Jurkat, Clone E6-1 (cell line): ENCODE data around the gene PIWIL4.

Experiments
- DNase-seq: peaks from one replicate; pipeline ENCODE4 v3.0.0-alpha.2; 2011; ENCODE audit warnings: low read depth, low spot score
- H3K4me3 ChIP-seq: 2 replicates; pipeline ENCODE4 v1.5.1; 2011; ENCODE audit warnings: mild to moderate bottlenecking, low read length, control low read depth, moderate library complexity

The PIWIL4 gene

GRCh38 chr11:94652735-94653284, 85.6 kb downstream of the PIWIL4 start:
- H3K4me3 ChIP-seq: no peak overlapping the region
- no peak for DNase-seq

- DNase-seq: no peak
- H3K4me3 ChIP-seq: no peak overlapping the region
Measured at GRCh38 chr11:94653561-94653960, 86.4 kb downstream of the PIWIL4 start.

GRCh38 chr11:94654201-94654600, 87.0 kb downstream of the PIWIL4 start:
- H3K4me3 ChIP-seq: no peak overlapping the region
- DNase-seq: no peak

GRCh38 chr11:94655291-94655690, 88.1 kb downstream of the PIWIL4 start:
- no peak for DNase-seq
- no peak overlapping the region for H3K4me3 ChIP-seq

- DNase-seq: no peak
- no peak overlapping the region for H3K4me3 ChIP-seq
Measured at GRCh38 chr11:94655956-94656355, 88.8 kb downstream of the PIWIL4 start.

GRCh38 chr11:94656968-94657367, 89.8 kb downstream of the PIWIL4 start:
- DNase-seq: no peak
- H3K4me3 ChIP-seq: no peak overlapping the region

GRCh38 chr11:94657629-94658028, 90.5 kb downstream of the PIWIL4 start:
- no peak overlapping the region for H3K4me3 ChIP-seq
- DNase-seq: no peak

- H3K4me3 ChIP-seq: no peak overlapping the region
- DNase-seq: no peak
Measured at GRCh38 chr11:94658386-94658785, 91.2 kb downstream of the PIWIL4 start.

- H3K4me3 ChIP-seq: no peak overlapping the region
- DNase-seq: no peak
Measured at GRCh38 chr11:94658888-94659287, 91.7 kb downstream of the PIWIL4 start.

GRCh38 chr11:94661444-94661843, 94.3 kb downstream of the PIWIL4 start:
- H3K4me3 ChIP-seq: no peak overlapping the region
- peak; percentile 83 for DNase-seq

GRCh38 chr11:94662065-94662779, 95.1 kb downstream of the PIWIL4 start:
- no peak for DNase-seq
- no peak overlapping the region for H3K4me3 ChIP-seq

GRCh38 chr11:94662846-94663390, 95.8 kb downstream of the PIWIL4 start:
- no peak overlapping the region for H3K4me3 ChIP-seq
- no peak for DNase-seq

- no peak for DNase-seq
- H3K4me3 ChIP-seq: no peak overlapping the region
Measured at GRCh38 chr11:94664346-94664745, 97.2 kb downstream of the PIWIL4 start.

GRCh38 chr11:94665116-94665659, 98.0 kb downstream of the PIWIL4 start:
- DNase-seq: no peak

GRCh38 chr11:94666792-94667721, 99.9 kb downstream of the PIWIL4 start:
- DNase-seq: no peak
- H3K4me3 ChIP-seq: no peak overlapping the region

More at GRCh38 chr11:94665116-94665659, 98.0 kb downstream of the PIWIL4 start:
- no peak overlapping the region for H3K4me3 ChIP-seq

GRCh38 chr11:94668212-94668793, 101.1 kb downstream of the PIWIL4 start:
- no peak for DNase-seq
- no peak overlapping the region for H3K4me3 ChIP-seq

GRCh38 chr11:94669023-94669422, 101.9 kb downstream of the PIWIL4 start:
- no peak for DNase-seq

More at GRCh38 chr11:94669023-94669422, 101.9 kb downstream of the PIWIL4 start:
- H3K4me3 ChIP-seq: no peak overlapping the region
